K562 (cell line): Measurements from ENCODE around the gene TCF12. TPM values are rescaled to one million over a fixed set of nuclear protein-coding genes. Genes with fewer than 3 reads are reported as not detected.
A peak's percentile ranks its signal among the peaks of the same experiment; 100 is the strongest.

Source experiments
- ATAC-seq: fragments of 200-7000 bp; cut with Tn5 transposase; 3 replicates; pipeline ENCODE4 v1.9.1; 2020; ENCODE audit warnings: moderate library complexity
- BruUV-seq: library from RNA; stranded (reverse); fragments of 400-500 nt; replicated peaks from 2 replicates; lab custom pipeline; 2021; lab: Mats Ljungman, UMichigan
- CTCF ChIA-PET: fragments of 300-600 bp; formaldehyde crosslinking; extraction: SDS; loops from one replicate; lab custom pipeline; 2021; ENCODE audit warnings: low intra/inter-chr PET ratio; lab: Yijun Ruan, JAX
- POLR2A ChIA-PET: fragments of 300-600, 350-650 bp; sonication (Branson Sonifier 250); formaldehyde crosslinking; extraction: SDS; loops from one replicate; lab custom pipeline; 2021; ENCODE audit warnings: antibody characterized with exemption, inconsistent platforms; lab: Yijun Ruan, JAX
- DNase-seq, 4 experiments: peaks; one replicate each; pipeline versions ENCODE4 v3.0.0 to v3.0.0-alpha.2; 2011 to 2018; ENCODE audit warnings: low spot score in 3 of 4, mixed read lengths in 3 of 4; ENCODE audit errors: extremely low read depth in 1 of 4
- FAIRE-seq: peaks from 2 replicates; lab custom pipeline; 2011; peaks lifted over from hg19 to GRCh38; lab: Jason Lieb, UNC
- H2AFZ ChIP-seq: 2 replicates; pipeline ENCODE4 v1.6.0; 2011; ENCODE audit warnings: low read depth, low read length, control low read depth, inconsistent platforms
- H3K27ac ChIP-seq: fragments of 200-600 bp; 3 replicates; pipeline ENCODE4 v1.8.0; 2011; ENCODE audit warnings: low read depth, mild to moderate bottlenecking, control low read depth, inconsistent platforms, low read length, moderate library complexity, mixed read lengths; ENCODE audit errors: extremely low read depth
- H3K27me3 ChIP-seq, 2 experiments: fragments of 300-600 bp in 1 of 2; 2 replicates in 1 of 2; 3 replicates in 1 of 2; pipeline versions ENCODE4 v1.6.0 to v1.8.0; 2011; ENCODE audit warnings: inconsistent platforms in 2 of 2, low read length in 2 of 2, mild to moderate bottlenecking in 1 of 2, mixed read lengths in 1 of 2, moderate library complexity in 1 of 2; ENCODE audit not compliant: control insufficient read depth in 2 of 2, insufficient read depth in 2 of 2
- H3K36me3 ChIP-seq: fragments of 300-600 bp; 3 replicates; pipeline ENCODE4 v1.8.0; 2011; ENCODE audit warnings: mild to moderate bottlenecking, low read length, inconsistent platforms; ENCODE audit not compliant: control insufficient read depth, insufficient read depth
- H3K4me1 ChIP-seq, 2 experiments: fragments of 200-600 bp in 1 of 2; replicated peaks in 1 of 2; 2 replicates in 1 of 2; 3 replicates in 1 of 2; pipeline versions ENCODE4 v1.5.1 to v1.8.0; 2011; ENCODE audit warnings: inconsistent platforms in 2 of 2, low read length in 2 of 2, mild to moderate bottlenecking in 1 of 2, mixed read lengths in 1 of 2, moderate library complexity in 1 of 2; ENCODE audit not compliant: control insufficient read depth in 2 of 2, insufficient read depth in 2 of 2
- H3K4me2 ChIP-seq: 2 replicates; pipeline ENCODE4 v1.6.1; 2011; ENCODE audit warnings: low read length, control low read depth, inconsistent platforms, mixed read lengths; ENCODE audit not compliant: insufficient read depth
- H3K4me3 ChIP-seq: fragments of 200-600 bp; sonication (generic), shearing (Covaris generic); 2 replicates; pipeline ENCODE4 v1.5.1; 2016; ENCODE audit warnings: control low read depth, inconsistent platforms
- H3K79me2 ChIP-seq: fragments of 200-600 bp; 3 replicates; pipeline ENCODE4 v1.8.0; 2011; ENCODE audit warnings: low read length, inconsistent platforms; ENCODE audit not compliant: control insufficient read depth, insufficient read depth
- H3K9ac ChIP-seq, 2 experiments: 2 replicates each; pipeline versions ENCODE4 v1.6.0 to v1.6.1; 2011; ENCODE audit warnings: low read depth in 2 of 2, low read length in 2 of 2, control low read depth in 1 of 2, inconsistent platforms in 1 of 2, mild to moderate bottlenecking in 1 of 2, mixed read lengths in 1 of 2; ENCODE audit not compliant: insufficient read depth in 1 of 2
- H3K9me1 ChIP-seq: one replicate; pipeline ENCODE4 v1.6.0; 2011; ENCODE audit warnings: inconsistent platforms, mild to moderate bottlenecking, low read length, moderate library complexity; ENCODE audit not compliant: control insufficient read depth, insufficient read depth
- H3K9me3 ChIP-seq: replicated peaks from 2 replicates; pipeline ENCODE4 v1.5.1; 2011; ENCODE audit warnings: low read depth, low read length, inconsistent platforms; ENCODE audit not compliant: control insufficient read depth, insufficient read depth
- H4K20me1 ChIP-seq: replicated peaks from 2 replicates; pipeline ENCODE4 v1.6.1; 2011; ENCODE audit warnings: low read length, inconsistent platforms, mixed read lengths; ENCODE audit not compliant: control insufficient read depth, insufficient read depth
- CTBP1 ChIP-seq: fragments of 450-650 bp; IDR thresholded peaks from 2 replicates; pipeline ENCODE4 v1.6.1; 2016; ENCODE audit warnings: borderline replicate concordance
- MYC ChIP-seq, 2 experiments: fragments of 250-450 bp in 1 of 2; sonication (Bioruptor Pico) in 1 of 2; IDR thresholded peaks; 2 replicates each; pipeline versions ENCODE4 v1.5.1 to v1.6.1; 2012 to 2021; ENCODE audit warnings: low read depth in 2 of 2, borderline replicate concordance in 1 of 2, improper control_type of control experiment in 1 of 2, low read length in 1 of 2, mild to moderate bottlenecking in 1 of 2, moderate library complexity in 1 of 2
- RFX1 ChIP-seq: fragments of 450-650 bp; IDR thresholded peaks from 2 replicates; pipeline ENCODE4 v1.6.1; 2016; ENCODE audit warnings: mild to moderate bottlenecking, moderate library complexity
- RNF2 ChIP-seq: sonication (generic); IDR thresholded peaks from 2 replicates; pipeline ENCODE4 v1.6.1; 2016
- TFAM ChIP-seq: fragments of 250-450 bp; sonication (Bioruptor Pico); conservative IDR thresholded peaks from 2 replicates; pipeline ENCODE4 v1.5.0; 2021; ENCODE audit warnings: mild to moderate bottlenecking, moderate library complexity
- WGBS: fragments of 100-300 bp; shearing (Covaris generic); methylation state at CpG from one replicate; pipeline ENCODE4 v1.1.6; 2016; ENCODE audit warnings: low coverage, mixed read lengths; ENCODE audit not compliant: insufficient coverage; ENCODE audit errors: missing lambda C conversion rate; 5-methylcytosine and 5-hydroxymethylcytosine counted together
- in situ Hi-C: fragments of 300-500 bp; cut with MboI; formaldehyde crosslinking; loops from 4 replicates; pipeline ENCODE4 v1.15.0; 2018; ENCODE audit warnings: inconsistent platforms, mixed read lengths
- intact Hi-C: fragments of 100-400 bp; cut with micrococcal nuclease; formaldehyde crosslinking; loops from 2 replicates; pipeline ENCODE4 v1.14.2; 2022
- polyA plus RNA-seq, 8 experiments: library from polyadenylated mRNA; depleted of rRNA in 4 of 8; stranded (reverse) in 5 of 8; unstranded in 3 of 8; fragments of >200 nt; fragmentation: Nextera tagmentation in 2 of 8; fragmentation: Illumina TruSeq in 1 of 8; extraction: Ambion mirVana in 2 of 8; extraction: Trizol in 1 of 8; gene quantifications; 2 replicates each; pipeline versions ENCODE4 v1.2.1 to v1.2.3, GENCODE V29; 2011 to 2014; ENCODE audit warnings: inconsistent platforms in 1 of 8, missing spikeins in 1 of 8
- total RNA-seq, 7 experiments: library from RNA; depleted of rRNA in 6 of 7; stranded (reverse); fragments of >200 nt in 6 of 7; fragmentation: Illumina TruSeq in 2 of 7; extraction: Trizol in 2 of 7; gene quantifications; 2 replicates each; pipeline versions ENCODE4 v1.2.1 to v1.2.3, GENCODE V29; 2011 to 2021; ENCODE audit warnings: low replicate concordance in 1 of 7
- TF ChIP-seq, protein P1 (sequence below): fragments of 250-450 bp; sonication (Bioruptor Pico); IDR thresholded peaks from 2 replicates; pipeline ENCODE4 v1.9.0; 2021; ENCODE audit warnings: mild to moderate bottlenecking
- TF ChIP-seq, protein P2 (sequence below): fragments of 450-650 bp; formaldehyde crosslinking; IDR thresholded peaks from 2 replicates; pipeline ENCODE4 v1.4.0; 2022; ENCODE audit warnings: missing genetic modification characterization
- TF ChIP-seq, protein P3 (sequence below): fragments of 450-650 bp; IDR thresholded peaks from 2 replicates; pipeline ENCODE4 v1.6.1; 2016; ENCODE audit warnings: antibody characterized with exemption
- TF ChIP-seq, protein P4 (sequence below), 2 experiments: fragments of 450-650 bp; IDR thresholded peaks; 2 replicates each; pipeline ENCODE4 v1.6.1; 2018; ENCODE audit warnings: mild to moderate bottlenecking in 2 of 2, low read depth in 1 of 2; ENCODE audit not compliant: partially characterized antibody in 2 of 2

The TCF12 gene
- total and polyA plus RNA-seq, 9 of the 15 experiments (the other 6 are each of a cell fraction or from before 2014, with no cell fraction given) = 10.5 to 132 (median 52.9) TPM

DNA sequence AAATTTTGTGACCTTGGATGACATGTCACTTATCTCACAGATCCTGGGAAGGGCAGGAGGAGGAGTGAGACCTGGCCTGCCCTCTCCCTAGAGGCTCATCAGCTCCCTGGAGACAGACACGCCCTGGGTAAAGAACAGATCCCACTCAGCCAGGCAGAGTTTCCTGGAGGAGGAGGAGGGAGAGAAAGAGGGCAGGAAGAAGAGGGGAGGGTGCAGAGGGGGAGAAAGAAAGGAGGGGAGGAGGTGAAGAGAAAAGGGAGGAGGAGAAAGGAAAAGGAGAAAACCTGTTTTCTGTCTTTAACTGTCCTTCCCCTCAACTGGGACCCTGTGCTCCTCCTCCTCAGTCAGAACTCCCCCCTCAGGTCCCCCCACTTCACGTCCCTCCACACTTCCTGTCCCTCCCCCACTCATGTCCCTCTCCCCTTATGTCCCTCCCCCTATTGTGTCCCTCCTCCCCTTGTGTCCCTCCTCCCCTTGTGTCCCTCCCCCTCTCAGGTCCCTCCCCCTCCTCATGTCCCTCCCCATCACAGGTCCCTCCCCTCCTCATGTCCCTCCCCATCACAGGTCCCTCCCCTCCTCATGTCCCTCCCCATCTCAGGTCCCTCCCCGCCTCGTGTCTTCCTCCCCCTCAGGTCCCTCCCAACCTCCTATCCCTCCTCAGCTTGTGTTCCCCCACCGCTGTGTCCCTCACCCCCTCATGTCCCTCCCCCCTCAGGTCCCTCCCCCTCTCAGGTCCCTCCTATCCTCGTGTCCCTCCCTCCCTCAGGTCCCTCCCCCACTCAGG is 405.6 kb downstream of the TCF12 start:
- peak overlapping the region; percentile 94 for H2AFZ ChIP-seq
- H3K27me3 ChIP-seq = no peaks in the 10 kb centered on the region
- ATAC-seq = peak; percentile 84
- peak overlapping the region; percentile 28 for H3K4me3 ChIP-seq
- intact Hi-C loops = loop anchor here (5.0 kb wide), 2 partner anchors 102 to 1927 kb away; no protein-coding TSS in a partner anchor
- DNase-seq = peak; percentile 97 to 98 (median 98)
- H3K4me1 ChIP-seq = peaks cover 56 to 68% of the 10 kb centered on the region in 2 experiments
- FAIRE-seq = peak; percentile 98
- H4K20me1 ChIP-seq = no peaks in the 10 kb centered on the region
- peak overlapping the region; percentile 79 to 87; a peak in 3 of 4 replicates for H3K9ac ChIP-seq
- peaks cover under 1% of the 10 kb centered on the region; the same call in 1 of the 2 replicates for H3K9me3 ChIP-seq
- CTCF ChIA-PET = interaction anchor here (0.8 kb wide), 1 partner anchor 1237 kb away, joined by 3 read pairs; no protein-coding TSS in a partner anchor
- in situ Hi-C loops = loop anchor here (25.0 kb wide), 1 partner anchor 837 kb away; no protein-coding TSS in a partner anchor
- 0% methylated on average over 1 of the region's 6 CpGs for WGBS
- H3K4me2 ChIP-seq = peak overlapping the region; percentile 72
- H3K9me1 ChIP-seq = no peaks in the 10 kb centered on the region
- no peaks in the 10 kb centered on the region; the same call in 2 of the 3 replicates for H3K36me3 ChIP-seq
- POLR2A ChIA-PET = interaction anchor here (0.6 to 1.1 kb wide), 5 partner anchors 9 to 557 kb away, joined by 3 to 4 read pairs (median 3); no protein-coding TSS in a partner anchor
- peaks cover 7% of the 10 kb centered on the region; the same call in 2 of the 3 replicates for H3K79me2 ChIP-seq
- TSS peak; percentile 78 for BruUV-seq
- H3K27ac ChIP-seq = peak overlapping the region; percentile 99
- no peak for TF ChIP-seq TFAM (CRISPR knock-in tag)
- peak; percentile 79 for TF ChIP-seq MYC (IDR thresholded peaks at IDR 0.05; ENCODE audit: low read depth, low read length)
- no peak for TF ChIP-seq MYC (CRISPR knock-in tag; IDR thresholded peaks at IDR 0.05; ENCODE audit: borderline replicate concordance, low read depth)
- TF ChIP-seq RFX1 = peak; percentile 68
- TF ChIP-seq, protein P1, sequence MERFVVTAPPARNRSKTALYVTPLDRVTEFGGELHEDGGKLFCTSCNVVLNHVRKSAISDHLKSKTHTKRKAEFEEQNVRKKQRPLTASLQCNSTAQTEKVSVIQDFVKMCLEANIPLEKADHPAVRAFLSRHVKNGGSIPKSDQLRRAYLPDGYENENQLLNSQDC (CRISPR knock-in tag) = no peak
- TF ChIP-seq, protein P2, sequence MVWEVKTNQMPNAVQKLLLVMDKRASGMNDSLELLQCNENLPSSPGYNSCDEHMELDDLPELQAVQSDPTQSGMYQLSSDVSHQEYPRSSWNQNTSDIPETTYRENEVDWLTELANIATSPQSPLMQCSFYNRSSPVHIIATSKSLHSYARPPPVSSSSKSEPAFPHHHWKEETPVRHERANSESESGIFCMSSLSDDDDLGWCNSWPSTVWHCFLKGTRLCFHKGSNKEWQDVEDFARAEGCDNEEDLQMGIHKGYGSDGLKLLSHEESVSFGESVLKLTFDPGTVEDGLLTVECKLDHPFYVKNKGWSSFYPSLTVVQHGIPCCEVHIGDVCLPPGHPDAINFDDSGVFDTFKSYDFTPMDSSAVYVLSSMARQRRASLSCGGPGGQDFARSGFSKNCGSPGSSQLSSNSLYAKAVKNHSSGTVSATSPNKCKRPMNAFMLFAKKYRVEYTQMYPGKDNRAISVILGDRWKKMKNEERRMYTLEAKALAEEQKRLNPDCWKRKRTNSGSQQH (CRISPR knock-in tag) = peak; percentile 86; the same call in 1 of the 2 replicates
- TF ChIP-seq, protein P3, sequence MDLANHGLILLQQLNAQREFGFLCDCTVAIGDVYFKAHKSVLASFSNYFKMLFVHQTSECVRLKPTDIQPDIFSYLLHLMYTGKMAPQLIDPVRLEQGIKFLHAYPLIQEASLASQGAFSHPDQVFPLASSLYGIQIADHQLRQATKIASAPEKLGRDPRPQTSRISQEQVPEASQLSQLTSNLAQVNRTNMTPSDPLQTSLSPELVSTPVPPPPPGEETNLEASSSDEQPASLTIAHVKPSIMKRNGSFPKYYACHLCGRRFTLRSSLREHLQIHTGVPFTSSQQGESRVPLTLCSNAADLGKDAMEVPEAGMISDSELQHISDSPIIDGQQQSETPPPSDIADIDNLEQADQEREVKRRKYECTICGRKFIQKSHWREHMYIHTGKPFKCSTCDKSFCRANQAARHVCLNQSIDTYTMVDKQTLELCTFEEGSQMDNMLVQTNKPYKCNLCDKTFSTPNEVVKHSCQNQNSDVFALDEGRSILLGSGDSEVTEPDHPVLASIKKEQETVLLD = peak; percentile 82
- peak; percentile 85 for TF ChIP-seq CTBP1
- TF ChIP-seq, protein P4, sequence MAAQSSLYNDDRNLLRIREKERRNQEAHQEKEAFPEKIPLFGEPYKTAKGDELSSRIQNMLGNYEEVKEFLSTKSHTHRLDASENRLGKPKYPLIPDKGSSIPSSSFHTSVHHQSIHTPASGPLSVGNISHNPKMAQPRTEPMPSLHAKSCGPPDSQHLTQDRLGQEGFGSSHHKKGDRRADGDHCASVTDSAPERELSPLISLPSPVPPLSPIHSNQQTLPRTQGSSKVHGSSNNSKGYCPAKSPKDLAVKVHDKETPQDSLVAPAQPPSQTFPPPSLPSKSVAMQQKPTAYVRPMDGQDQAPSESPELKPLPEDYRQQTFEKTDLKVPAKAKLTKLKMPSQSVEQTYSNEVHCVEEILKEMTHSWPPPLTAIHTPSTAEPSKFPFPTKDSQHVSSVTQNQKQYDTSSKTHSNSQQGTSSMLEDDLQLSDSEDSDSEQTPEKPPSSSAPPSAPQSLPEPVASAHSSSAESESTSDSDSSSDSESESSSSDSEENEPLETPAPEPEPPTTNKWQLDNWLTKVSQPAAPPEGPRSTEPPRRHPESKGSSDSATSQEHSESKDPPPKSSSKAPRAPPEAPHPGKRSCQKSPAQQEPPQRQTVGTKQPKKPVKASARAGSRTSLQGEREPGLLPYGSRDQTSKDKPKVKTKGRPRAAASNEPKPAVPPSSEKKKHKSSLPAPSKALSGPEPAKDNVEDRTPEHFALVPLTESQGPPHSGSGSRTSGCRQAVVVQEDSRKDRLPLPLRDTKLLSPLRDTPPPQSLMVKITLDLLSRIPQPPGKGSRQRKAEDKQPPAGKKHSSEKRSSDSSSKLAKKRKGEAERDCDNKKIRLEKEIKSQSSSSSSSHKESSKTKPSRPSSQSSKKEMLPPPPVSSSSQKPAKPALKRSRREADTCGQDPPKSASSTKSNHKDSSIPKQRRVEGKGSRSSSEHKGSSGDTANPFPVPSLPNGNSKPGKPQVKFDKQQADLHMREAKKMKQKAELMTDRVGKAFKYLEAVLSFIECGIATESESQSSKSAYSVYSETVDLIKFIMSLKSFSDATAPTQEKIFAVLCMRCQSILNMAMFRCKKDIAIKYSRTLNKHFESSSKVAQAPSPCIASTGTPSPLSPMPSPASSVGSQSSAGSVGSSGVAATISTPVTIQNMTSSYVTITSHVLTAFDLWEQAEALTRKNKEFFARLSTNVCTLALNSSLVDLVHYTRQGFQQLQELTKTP (IDR thresholded peaks at IDR 0.05; ENCODE audit: low read depth in 1 of 2, partially characterized antibody in 2 of 2) = peak; percentile 24 to 88
- TF ChIP-seq RNF2 = peak; percentile 63; the same call in 1 of the 2 replicates
